A549 (cell line): ENCODE data around the gene CALHM1.

Source experiments
- E2F6 ChIP-seq: IDR thresholded peaks from 2 replicates; pipeline ENCODE4 v1.6.1; 2012; ENCODE audit warnings: low read depth, borderline replicate concordance
- EP300 ChIP-seq, 2 experiments: fragments of >200 bp; sonication (Bioruptor Twin); formaldehyde crosslinking; IDR thresholded peaks; 2 replicates in 1 of 2; 3 replicates in 1 of 2; pipeline ENCODE4 v1.6.1; 2016 to 2017
- JUNB ChIP-seq: fragments of >200 bp; sonication (Bioruptor Twin); formaldehyde crosslinking; IDR thresholded peaks from 2 replicates; pipeline ENCODE4 v1.6.1; 2016
- NFE2L2 ChIP-seq: fragments of 150-350 bp; conservative IDR thresholded peaks from 2 replicates; pipeline ENCODE4 v1.6.1; 2014; ENCODE audit warnings: low read length
- NPAS2 ChIP-seq: fragments of 250-450 bp; sonication (Bioruptor Pico); IDR thresholded peaks from 2 replicates; pipeline ENCODE4 v1.8.0; 2022; ENCODE audit warnings: mild to moderate bottlenecking, moderate library complexity, borderline replicate concordance
- PBX3 ChIP-seq: IDR thresholded peaks from 2 replicates; pipeline ENCODE4 v1.6.1; 2012
- TF ChIP-seq, protein P1 (sequence below): fragments of >200 bp; sonication (Bioruptor Twin); formaldehyde crosslinking; IDR thresholded peaks from 3 replicates; pipeline ENCODE4 v1.5.1; 2016
- TF ChIP-seq, protein P2 (sequence below): fragments of 200-600 bp; sonication (generic); IDR thresholded peaks from 2 replicates; pipeline ENCODE4 v1.6.1; 2016; ENCODE audit warnings: antibody characterized with exemption, mild to moderate bottlenecking, moderate library complexity

DNA sequence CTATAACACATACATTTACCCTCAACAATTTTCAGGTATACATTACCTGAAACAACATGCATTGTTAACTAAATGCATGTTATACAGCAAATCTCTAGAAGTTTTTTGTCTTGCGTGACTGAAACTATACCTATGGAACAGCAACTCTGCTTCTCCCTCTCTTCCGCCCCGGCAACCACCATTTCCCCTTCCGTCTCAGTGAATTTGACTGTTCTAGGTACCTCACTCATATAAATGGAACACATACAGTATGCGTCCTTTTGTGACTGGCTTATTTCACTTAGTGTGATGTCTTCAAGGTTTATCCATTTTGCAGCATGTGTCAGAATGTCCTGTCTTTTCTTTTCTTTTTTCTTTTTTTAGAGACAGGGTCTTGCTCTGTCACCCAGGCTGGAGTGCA lies 29.1 kb downstream of the CALHM1 start:
- TF ChIP-seq PBX3 (no peak), NFE2L2 (no peak), NPAS2 (CRISPR knock-in tag) (no peak), E2F6 (no peak), JUNB (no peak), EP300 (IDR thresholded peaks at IDR 0.05) (no peak)
- TF ChIP-seq, protein P1, sequence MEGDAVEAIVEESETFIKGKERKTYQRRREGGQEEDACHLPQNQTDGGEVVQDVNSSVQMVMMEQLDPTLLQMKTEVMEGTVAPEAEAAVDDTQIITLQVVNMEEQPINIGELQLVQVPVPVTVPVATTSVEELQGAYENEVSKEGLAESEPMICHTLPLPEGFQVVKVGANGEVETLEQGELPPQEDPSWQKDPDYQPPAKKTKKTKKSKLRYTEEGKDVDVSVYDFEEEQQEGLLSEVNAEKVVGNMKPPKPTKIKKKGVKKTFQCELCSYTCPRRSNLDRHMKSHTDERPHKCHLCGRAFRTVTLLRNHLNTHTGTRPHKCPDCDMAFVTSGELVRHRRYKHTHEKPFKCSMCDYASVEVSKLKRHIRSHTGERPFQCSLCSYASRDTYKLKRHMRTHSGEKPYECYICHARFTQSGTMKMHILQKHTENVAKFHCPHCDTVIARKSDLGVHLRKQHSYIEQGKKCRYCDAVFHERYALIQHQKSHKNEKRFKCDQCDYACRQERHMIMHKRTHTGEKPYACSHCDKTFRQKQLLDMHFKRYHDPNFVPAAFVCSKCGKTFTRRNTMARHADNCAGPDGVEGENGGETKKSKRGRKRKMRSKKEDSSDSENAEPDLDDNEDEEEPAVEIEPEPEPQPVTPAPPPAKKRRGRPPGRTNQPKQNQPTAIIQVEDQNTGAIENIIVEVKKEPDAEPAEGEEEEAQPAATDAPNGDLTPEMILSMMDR: no peak
- TF ChIP-seq, protein P2, sequence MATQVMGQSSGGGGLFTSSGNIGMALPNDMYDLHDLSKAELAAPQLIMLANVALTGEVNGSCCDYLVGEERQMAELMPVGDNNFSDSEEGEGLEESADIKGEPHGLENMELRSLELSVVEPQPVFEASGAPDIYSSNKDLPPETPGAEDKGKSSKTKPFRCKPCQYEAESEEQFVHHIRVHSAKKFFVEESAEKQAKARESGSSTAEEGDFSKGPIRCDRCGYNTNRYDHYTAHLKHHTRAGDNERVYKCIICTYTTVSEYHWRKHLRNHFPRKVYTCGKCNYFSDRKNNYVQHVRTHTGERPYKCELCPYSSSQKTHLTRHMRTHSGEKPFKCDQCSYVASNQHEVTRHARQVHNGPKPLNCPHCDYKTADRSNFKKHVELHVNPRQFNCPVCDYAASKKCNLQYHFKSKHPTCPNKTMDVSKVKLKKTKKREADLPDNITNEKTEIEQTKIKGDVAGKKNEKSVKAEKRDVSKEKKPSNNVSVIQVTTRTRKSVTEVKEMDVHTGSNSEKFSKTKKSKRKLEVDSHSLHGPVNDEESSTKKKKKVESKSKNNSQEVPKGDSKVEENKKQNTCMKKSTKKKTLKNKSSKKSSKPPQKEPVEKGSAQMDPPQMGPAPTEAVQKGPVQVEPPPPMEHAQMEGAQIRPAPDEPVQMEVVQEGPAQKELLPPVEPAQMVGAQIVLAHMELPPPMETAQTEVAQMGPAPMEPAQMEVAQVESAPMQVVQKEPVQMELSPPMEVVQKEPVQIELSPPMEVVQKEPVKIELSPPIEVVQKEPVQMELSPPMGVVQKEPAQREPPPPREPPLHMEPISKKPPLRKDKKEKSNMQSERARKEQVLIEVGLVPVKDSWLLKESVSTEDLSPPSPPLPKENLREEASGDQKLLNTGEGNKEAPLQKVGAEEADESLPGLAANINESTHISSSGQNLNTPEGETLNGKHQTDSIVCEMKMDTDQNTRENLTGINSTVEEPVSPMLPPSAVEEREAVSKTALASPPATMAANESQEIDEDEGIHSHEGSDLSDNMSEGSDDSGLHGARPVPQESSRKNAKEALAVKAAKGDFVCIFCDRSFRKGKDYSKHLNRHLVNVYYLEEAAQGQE: no peak
